A673 (cell line): Measurements from ENCODE around the gene TEKTIP1. TPM values are rescaled to one million over a fixed set of nuclear protein-coding genes. Genes with fewer than 3 reads are reported as not detected.
"Not testable (repeated sequence)": the region's sequence is repeated elsewhere in the genome, so short reads cannot be mapped to it uniquely, and the experiment has no call there.

ENCODE experiments used
- BruUV-seq: library from RNA; stranded (reverse); fragments of 400-500 nt; replicated peaks from 2 replicates; lab custom pipeline; 2021; lab: Mats Ljungman, UMichigan
- CTCF ChIA-PET: fragments of 300-600 bp; sonication (Branson Sonifier 250); formaldehyde crosslinking; loops from one replicate; lab custom pipeline; 2022; ENCODE audit warnings: antibody characterized with exemption; lab: Charles Lee
- POLR2A ChIA-PET: fragments of 300-600 bp; sonication (Branson Sonifier 250); formaldehyde crosslinking; loops from one replicate; lab custom pipeline; 2022; ENCODE audit warnings: antibody characterized with exemption; ENCODE audit not compliant: low non-redundant PET; lab: Charles Lee
- DNase-seq: peaks from one replicate; pipeline ENCODE4 v3.0.0-alpha.2; 2015; ENCODE audit warnings: low spot score
- H3K27ac ChIP-seq: fragments of 200-600 bp; sonication (generic); 2 replicates; pipeline ENCODE4 v1.5.1; 2016; ENCODE audit warnings: mixed run types, low read depth, mild to moderate bottlenecking, mixed read lengths, antibody characterized with exemption, low read length; ENCODE audit not compliant: poor library complexity, severe bottlenecking
- H3K27me3 ChIP-seq: fragments of 200-600 bp; sonication (generic); replicated peaks from 2 replicates; pipeline ENCODE4 v1.6.1; 2017; ENCODE audit warnings: mixed run types, low read depth, mild to moderate bottlenecking, mixed read lengths, antibody characterized with exemption, low read length; ENCODE audit not compliant: insufficient read depth, poor library complexity
- H3K36me3 ChIP-seq: fragments of 200-600 bp; sonication (generic); 2 replicates; pipeline ENCODE4 v1.6.1; 2016; ENCODE audit warnings: mixed run types, mild to moderate bottlenecking, mixed read lengths, antibody characterized with exemption, low read length; ENCODE audit not compliant: insufficient read depth, poor library complexity, severe bottlenecking
- H3K4me1 ChIP-seq: fragments of 200-600 bp; sonication (generic); 2 replicates; pipeline ENCODE4 v1.6.1; 2017; ENCODE audit warnings: mixed run types, mild to moderate bottlenecking, mixed read lengths, antibody characterized with exemption, low read length; ENCODE audit not compliant: insufficient read depth, poor library complexity, severe bottlenecking
- H3K4me3 ChIP-seq: fragments of 200-600 bp; sonication (generic); 2 replicates; pipeline ENCODE4 v1.5.1; 2016; ENCODE audit warnings: low read depth, mixed run types, mild to moderate bottlenecking, mixed read lengths, low read length; ENCODE audit not compliant: poor library complexity, severe bottlenecking
- H3K9me3 ChIP-seq: fragments of 200-600 bp; sonication (generic); 2 replicates; pipeline ENCODE4 v1.6.1; 2016; ENCODE audit warnings: mixed run types, low read depth, mild to moderate bottlenecking, mixed read lengths, antibody characterized with exemption, low read length; ENCODE audit not compliant: poor library complexity, severe bottlenecking
- EZH2 ChIP-seq: fragments of 200-600 bp; sonication (generic); IDR thresholded peaks from 2 replicates; pipeline ENCODE4 v1.6.1; 2017; ENCODE audit warnings: borderline replicate concordance, low read depth, mild to moderate bottlenecking, mixed read lengths, antibody characterized with exemption, low read length; ENCODE audit not compliant: poor library complexity, severe bottlenecking
- intact Hi-C: fragments of 100-400 bp; cut with micrococcal nuclease; formaldehyde crosslinking; loops from one replicate; pipeline ENCODE4 v1.10.0; 2022; ENCODE audit not compliant: unreplicated experiment
- total RNA-seq: library from RNA; stranded (reverse); gene quantifications from 2 replicates; pipeline ENCODE4 v1.2.3, GENCODE V29; 2021
- TF ChIP-seq, protein P1 (sequence below): fragments of 300-800, 200-600 bp; sonication (generic); conservative IDR thresholded peaks from 2 replicates; pipeline ENCODE4 v1.5.1; 2017; ENCODE audit warnings: low read depth, mild to moderate bottlenecking, antibody characterized with exemption, low read length, moderate library complexity, mixed read lengths

The TEKTIP1 gene
- total RNA-seq, 1 experiment from 2014 or later = 4.2 TPM

DNA sequence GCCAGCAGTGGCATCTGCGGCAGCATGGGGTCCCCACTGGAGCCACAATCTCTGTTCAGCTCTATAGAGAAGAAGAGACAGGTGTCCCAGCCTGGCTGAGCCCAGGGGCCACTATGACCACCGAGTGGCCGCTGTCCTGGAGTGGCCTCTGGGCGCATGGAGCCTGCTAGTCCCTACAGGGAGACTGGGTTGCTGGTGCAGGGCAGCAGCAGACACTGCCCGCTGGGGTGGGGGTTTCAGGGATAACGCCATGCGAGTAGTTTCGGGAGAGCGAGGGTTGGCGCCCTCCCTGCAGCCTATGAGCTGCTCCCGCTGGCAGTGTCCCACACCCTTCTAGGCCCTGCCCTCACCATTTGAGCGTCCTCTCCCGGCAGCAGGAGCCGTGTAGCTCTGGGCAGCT is 10.9 kb upstream of the TEKTIP1 start:
- Histone ChIP-seq H3K4me1 (no peaks in the 10 kb centered on the region), H3K9me3 (no peaks in the 10 kb centered on the region), H3K4me3 (no peak overlapping the region), H3K36me3 (peaks cover 67% of the 10 kb centered on the region), H3K27ac (no peak overlapping the region), H3K27me3 (no peaks in the 10 kb centered on the region)
- no TSS peak for BruUV-seq
- intact Hi-C loops = no loop called here
- POLR2A ChIA-PET = no interaction called here
- no peak for DNase-seq
- CTCF ChIA-PET = no interaction called here
- no peak for TF ChIP-seq EZH2
- TF ChIP-seq, protein P1, sequence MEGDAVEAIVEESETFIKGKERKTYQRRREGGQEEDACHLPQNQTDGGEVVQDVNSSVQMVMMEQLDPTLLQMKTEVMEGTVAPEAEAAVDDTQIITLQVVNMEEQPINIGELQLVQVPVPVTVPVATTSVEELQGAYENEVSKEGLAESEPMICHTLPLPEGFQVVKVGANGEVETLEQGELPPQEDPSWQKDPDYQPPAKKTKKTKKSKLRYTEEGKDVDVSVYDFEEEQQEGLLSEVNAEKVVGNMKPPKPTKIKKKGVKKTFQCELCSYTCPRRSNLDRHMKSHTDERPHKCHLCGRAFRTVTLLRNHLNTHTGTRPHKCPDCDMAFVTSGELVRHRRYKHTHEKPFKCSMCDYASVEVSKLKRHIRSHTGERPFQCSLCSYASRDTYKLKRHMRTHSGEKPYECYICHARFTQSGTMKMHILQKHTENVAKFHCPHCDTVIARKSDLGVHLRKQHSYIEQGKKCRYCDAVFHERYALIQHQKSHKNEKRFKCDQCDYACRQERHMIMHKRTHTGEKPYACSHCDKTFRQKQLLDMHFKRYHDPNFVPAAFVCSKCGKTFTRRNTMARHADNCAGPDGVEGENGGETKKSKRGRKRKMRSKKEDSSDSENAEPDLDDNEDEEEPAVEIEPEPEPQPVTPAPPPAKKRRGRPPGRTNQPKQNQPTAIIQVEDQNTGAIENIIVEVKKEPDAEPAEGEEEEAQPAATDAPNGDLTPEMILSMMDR = no peak

DNA sequence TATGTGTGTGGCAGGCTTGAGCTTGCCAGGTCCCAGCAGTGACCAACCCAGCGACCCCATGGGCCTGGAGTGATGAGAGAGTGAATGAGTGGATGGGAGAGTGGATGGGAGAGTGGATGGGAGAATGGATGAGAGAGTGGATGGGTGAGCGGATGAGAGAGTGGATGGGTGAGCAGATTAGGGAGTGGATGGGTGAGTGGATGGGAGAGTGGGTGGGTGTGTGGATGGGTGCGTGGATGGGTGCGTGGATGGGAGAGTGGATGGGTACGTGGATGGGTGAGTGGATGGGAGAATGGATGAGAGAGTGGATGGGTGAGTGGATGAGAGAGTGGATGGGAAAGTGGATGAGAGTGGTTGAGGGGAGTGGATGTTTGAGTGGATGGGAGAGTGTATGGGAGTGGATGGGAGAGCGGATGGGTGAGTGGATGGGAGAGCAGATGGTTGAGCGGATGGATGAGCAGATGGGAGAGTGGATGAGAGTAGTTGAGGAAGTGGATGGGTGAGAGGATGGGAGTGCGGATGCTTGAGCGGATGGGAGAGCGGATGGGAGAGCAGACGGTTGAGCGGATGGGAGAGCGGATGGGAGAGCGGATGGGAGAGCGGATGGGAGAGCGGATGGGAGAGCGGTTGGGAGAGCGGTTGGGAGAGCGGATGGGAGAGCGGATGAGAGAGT is 10.3 kb upstream of the TEKTIP1 start:
- BruUV-seq = no TSS peak
- ChIA-PET POLR2A (no interaction called here), CTCF (no interaction called here)
- Histone ChIP-seq H3K36me3 (peaks cover 67% of the 10 kb centered on the region), H3K9me3 (no peaks in the 10 kb centered on the region), H3K27ac (no peak overlapping the region), H3K4me1 (no peaks in the 10 kb centered on the region), H3K27me3 (no peaks in the 10 kb centered on the region), H3K4me3 (no peak overlapping the region)
- no peak for TF ChIP-seq EZH2
- TF ChIP-seq, protein P1 = no peak
- intact Hi-C loops = no loop called here
- no peak for DNase-seq

DNA sequence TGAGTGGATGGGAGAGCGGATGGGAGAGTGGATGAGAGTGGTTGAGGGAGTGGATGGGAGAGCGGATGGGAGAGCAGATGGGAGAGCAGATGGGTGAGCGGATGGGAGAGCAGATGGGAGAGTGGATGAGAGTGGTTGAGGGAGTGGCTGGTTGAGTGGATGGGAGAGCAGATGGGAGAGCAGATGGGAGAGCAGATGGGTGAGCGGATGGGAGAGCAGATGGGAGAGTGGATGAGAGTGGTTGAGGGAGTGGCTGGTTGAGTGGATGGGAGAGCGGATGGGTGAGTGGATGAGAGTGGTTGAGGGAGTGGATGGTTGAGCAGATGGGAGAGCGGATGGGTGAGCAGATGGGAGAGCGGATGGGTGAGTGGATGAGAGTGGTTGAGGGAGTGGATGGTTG is 9.7 kb upstream of the TEKTIP1 start:
- H3K27me3 ChIP-seq, DNase-seq, H3K9me3 ChIP-seq, BruUV-seq, H3K4me1 ChIP-seq, POLR2A ChIA-PET, CTCF ChIA-PET, intact Hi-C loops, H3K27ac ChIP-seq, H3K4me3 ChIP-seq: not testable (repeated sequence)
- H3K36me3 ChIP-seq = peaks cover 67% of the 10 kb centered on the region

DNA sequence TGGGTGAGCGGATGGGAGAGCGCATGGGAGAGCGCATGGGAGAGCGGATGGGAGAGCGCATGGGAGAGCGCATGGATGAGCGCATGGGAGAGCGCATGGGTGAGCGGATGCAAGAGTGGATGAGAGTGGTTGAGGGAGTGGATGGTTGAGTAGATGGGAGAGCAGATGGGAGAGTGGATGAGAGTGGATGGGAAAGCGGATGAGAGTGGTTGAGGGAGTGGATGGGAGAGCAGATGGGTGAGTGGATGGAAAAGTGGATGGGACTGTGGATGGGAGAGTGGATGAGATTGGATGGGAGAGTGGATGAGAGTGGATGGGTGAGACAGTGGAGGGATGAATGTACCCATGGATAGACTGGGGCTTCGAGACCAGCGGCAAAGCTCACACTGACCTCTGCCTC is 8.6 kb upstream of the TEKTIP1 start:
- no TSS peak for BruUV-seq
- no peaks in the 10 kb centered on the region for H3K9me3 ChIP-seq
- peaks cover 72% of the 10 kb centered on the region for H3K36me3 ChIP-seq
- CTCF ChIA-PET = no interaction called here
- DNase-seq = no peak
- POLR2A ChIA-PET = no interaction called here
- no peak overlapping the region for H3K27ac ChIP-seq
- no peaks in the 10 kb centered on the region for H3K4me1 ChIP-seq
- TF ChIP-seq, protein P1 = no peak
- no peak for TF ChIP-seq EZH2
- no peak overlapping the region for H3K4me3 ChIP-seq
- H3K27me3 ChIP-seq = no peaks in the 10 kb centered on the region
- intact Hi-C loops = no loop called here
